K562 (cell line): ENCODE results near the gene MAML1. TPM values are rescaled to one million over a fixed set of nuclear protein-coding genes. Genes with fewer than 3 reads are reported as not detected.
A peak's percentile ranks its signal among the peaks of the same experiment; 100 is the strongest.

Experiments used
- DPF2 ChIP-seq: fragments of 450-650 bp; IDR thresholded peaks from 2 replicates; pipeline ENCODE4 v1.6.1; 2016
- E4F1 ChIP-seq: fragments of 250-450 bp; sonication (Bioruptor Pico); IDR thresholded peaks from 2 replicates; pipeline ENCODE4 v1.5.0; 2021; ENCODE audit warnings: mild to moderate bottlenecking, borderline replicate concordance
- EGR1 ChIP-seq: fragments of 450-650 bp; conservative IDR thresholded peaks from 2 replicates; pipeline ENCODE4 v1.6.1; 2017; ENCODE audit warnings: mild to moderate bottlenecking
- EHMT2 ChIP-seq: fragments of 450-650 bp; IDR thresholded peaks from 2 replicates; pipeline ENCODE4 v1.6.1; 2018; ENCODE audit warnings: antibody characterized with exemption
- ESRRB ChIP-seq: fragments of 250-450 bp; sonication (Bioruptor Pico); IDR thresholded peaks from 2 replicates; pipeline ENCODE4 v1.5.0; 2020; ENCODE audit warnings: mild to moderate bottlenecking, moderate library complexity, borderline replicate concordance
- FUS ChIP-seq: fragments of 200-400 bp; formaldehyde crosslinking; optimal IDR thresholded peaks from 2 replicates; pipeline ENCODE3; 2017; ENCODE audit warnings: low read depth, low read length
- GATA2 ChIP-seq: sonication (generic); formaldehyde crosslinking; IDR thresholded peaks from 2 replicates; pipeline ENCODE4 v1.4.0; 2020; ENCODE audit warnings: mild to moderate bottlenecking, missing genetic modification reagents
- GATAD2A ChIP-seq: fragments of 450-650 bp; IDR thresholded peaks from 2 replicates; pipeline ENCODE4 v1.6.1; 2017
- HMGN3 ChIP-seq: IDR thresholded peaks from 2 replicates; pipeline ENCODE4 v1.6.1; 2011; ENCODE audit warnings: borderline replicate concordance, low read depth, mild to moderate bottlenecking, mixed read lengths, low read length; ENCODE audit not compliant: insufficient read length; ENCODE audit errors: extremely low read depth
- ILF3 ChIP-seq: fragments of 450-650 bp; IDR thresholded peaks from 2 replicates; pipeline ENCODE4 v1.6.1; 2018; ENCODE audit warnings: antibody characterized with exemption, mild to moderate bottlenecking, moderate library complexity, borderline replicate concordance
- KHSRP ChIP-seq: fragments of 450-650 bp; IDR thresholded peaks from 2 replicates; pipeline ENCODE4 v1.6.1; 2017
- MEIS2 ChIP-seq: fragments of 450-650 bp; IDR thresholded peaks from 2 replicates; pipeline ENCODE4 v1.6.1; 2014; ENCODE audit warnings: mild to moderate bottlenecking; ENCODE audit not compliant: partially characterized antibody
- MTA3 ChIP-seq: fragments of 450-650 bp; formaldehyde crosslinking; IDR thresholded peaks from 2 replicates; pipeline ENCODE4 v1.6.1; 2017; ENCODE audit warnings: mild to moderate bottlenecking, borderline replicate concordance
- PURB ChIP-seq: sonication (generic); formaldehyde crosslinking; IDR thresholded peaks from 2 replicates; pipeline ENCODE4 v1.9.0; 2021; ENCODE audit warnings: low read depth, mild to moderate bottlenecking, missing genetic modification reagents
- SOX6 ChIP-seq: fragments of 450-650 bp; IDR thresholded peaks from 2 replicates; pipeline ENCODE4 v1.6.1; 2014; ENCODE audit warnings: mild to moderate bottlenecking
- ZBTB26 ChIP-seq: fragments of 450-650 bp; formaldehyde crosslinking; IDR thresholded peaks from 2 replicates; pipeline ENCODE4 v1.4.0; 2022; ENCODE audit warnings: missing genetic modification characterization
- ZC3H11A ChIP-seq: IDR thresholded peaks from 2 replicates; pipeline ENCODE4 v1.6.1; 2012; ENCODE audit warnings: low read depth, low read length, improper control_type of control experiment
- ZEB2 ChIP-seq: fragments of 450-650 bp; IDR thresholded peaks from 2 replicates; pipeline ENCODE4 v1.6.1; 2016
- ZFP1 ChIP-seq: fragments of 450-650 bp; formaldehyde crosslinking; IDR thresholded peaks from 2 replicates; pipeline ENCODE4 v1.4.0; 2020; ENCODE audit warnings: mild to moderate bottlenecking, mixed read lengths
- ZNF133 ChIP-seq: fragments of 250-450 bp; sonication (Bioruptor Pico); IDR thresholded peaks from 2 replicates; pipeline ENCODE4 v1.4.0; 2020; ENCODE audit warnings: mild to moderate bottlenecking
- ZNF274 ChIP-seq: IDR thresholded peaks from 2 replicates; pipeline ENCODE4 v1.6.1; 2011; ENCODE audit warnings: low read depth, mild to moderate bottlenecking, low read length, moderate library complexity, borderline replicate concordance
- ZNF280B ChIP-seq: fragments of 250-450 bp; sonication (Bioruptor Pico); IDR thresholded peaks from 2 replicates; pipeline ENCODE4 v1.5.1; 2021; ENCODE audit warnings: mild to moderate bottlenecking
- ZNF431 ChIP-seq: sonication (generic); formaldehyde crosslinking; IDR thresholded peaks from 2 replicates; pipeline ENCODE4 v1.8.0; 2022; ENCODE audit warnings: mild to moderate bottlenecking, missing genetic modification reagents
- polyA plus RNA-seq, 8 experiments: library from polyadenylated mRNA; depleted of rRNA in 4 of 8; stranded (reverse) in 5 of 8; unstranded in 3 of 8; fragments of >200 nt; fragmentation: Nextera tagmentation in 2 of 8; fragmentation: Illumina TruSeq in 1 of 8; extraction: Ambion mirVana in 2 of 8; extraction: Trizol in 1 of 8; gene quantifications; 2 replicates each; pipeline versions ENCODE4 v1.2.1 to v1.2.3, GENCODE V29; 2011 to 2014; ENCODE audit warnings: inconsistent platforms in 1 of 8, missing spikeins in 1 of 8
- total RNA-seq, 7 experiments: library from RNA; depleted of rRNA in 6 of 7; stranded (reverse); fragments of >200 nt in 6 of 7; fragmentation: Illumina TruSeq in 2 of 7; extraction: Trizol in 2 of 7; gene quantifications; 2 replicates each; pipeline versions ENCODE4 v1.2.1 to v1.2.3, GENCODE V29; 2011 to 2021; ENCODE audit warnings: low replicate concordance in 1 of 7
- TF ChIP-seq, protein P1 (sequence below): IDR thresholded peaks from 2 replicates; pipeline ENCODE4 v1.6.1; 2011; ENCODE audit not compliant: insufficient read length; ENCODE audit errors: extremely low read depth

The MAML1 gene
- total and polyA plus RNA-seq, 9 of the 15 experiments (the other 6 are each of a cell fraction or from before 2014, with no cell fraction given) = 0.32 to 18.4 (median 7.0) TPM

GRCh38 chr5:179759581-179760551 lies 27.2 kb downstream of the MAML1 start (continued):
- TF ChIP-seq ZBTB26 = no peak
- TF ChIP-seq ZNF274 = no peak
- peak; percentile 25; the same call in 1 of the 2 replicates for TF ChIP-seq DPF2
- TF ChIP-seq ZNF280B (CRISPR knock-in tag) = no peak
- TF ChIP-seq GATA2 (CRISPR knock-in tag) = peak; percentile 10; the same call in 1 of the 2 replicates
- TF ChIP-seq EGR1 = 0 out of 2 replicates have a peak, but pooled peaks have one; percentile 17
- peak; percentile 85 for TF ChIP-seq MEIS2
- TF ChIP-seq ZC3H11A = no peak
- no peak for TF ChIP-seq KHSRP
- peak; percentile 46; the same call in 1 of the 2 replicates for TF ChIP-seq ZEB2
- no peak for TF ChIP-seq MTA3
- TF ChIP-seq, protein P1, sequence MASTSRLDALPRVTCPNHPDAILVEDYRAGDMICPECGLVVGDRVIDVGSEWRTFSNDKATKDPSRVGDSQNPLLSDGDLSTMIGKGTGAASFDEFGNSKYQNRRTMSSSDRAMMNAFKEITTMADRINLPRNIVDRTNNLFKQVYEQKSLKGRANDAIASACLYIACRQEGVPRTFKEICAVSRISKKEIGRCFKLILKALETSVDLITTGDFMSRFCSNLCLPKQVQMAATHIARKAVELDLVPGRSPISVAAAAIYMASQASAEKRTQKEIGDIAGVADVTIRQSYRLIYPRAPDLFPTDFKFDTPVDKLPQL = no peak
- no peak for TF ChIP-seq HMGN3
- TF ChIP-seq ZNF431 (CRISPR knock-in tag) = no peak
- no peak for TF ChIP-seq SOX6
- no peak for TF ChIP-seq FUS
- no peak for TF ChIP-seq ESRRB (CRISPR knock-in tag)
- no peak for TF ChIP-seq ILF3
- TF ChIP-seq GATAD2A = no peak
- TF ChIP-seq E4F1 (CRISPR knock-in tag) = no peak
- no peak for TF ChIP-seq ZNF133
- no peak for TF ChIP-seq ZFP1 (CRISPR knock-in tag)
- TF ChIP-seq PURB (CRISPR knock-in tag) = no peak
- TF ChIP-seq EHMT2 = no peak
